ENCODE data around the gene CAB39.

The CAB39 gene

GRCh38 chr2:230814616-230815015 lies 102.0 kb downstream of the CAB39 start:
- DNase-seq (ENCODE audit: low read depth in 2 of 3, low spot score in 2 of 3), result no peak

GRCh38 chr2:230815088-230815487 lies 102.4 kb downstream of the CAB39 start:
- no peak for DNase-seq (ENCODE audit: low read depth in 2 of 3, low spot score in 2 of 3)

- DNase-seq (ENCODE audit: low read depth in 2 of 3, low spot score in 2 of 3), result no peak
Observed at GRCh38 chr2:230816735-230817134, 104.1 kb downstream of the CAB39 start.

GRCh38 chr2:230819433-230819832 lies 106.8 kb downstream of the CAB39 start:
- no peak for DNase-seq (ENCODE audit: low read depth in 2 of 3, low spot score in 2 of 3)

GRCh38 chr2:230821261-230821990 lies 108.8 kb downstream of the CAB39 start:
- no peak for DNase-seq (ENCODE audit: low read depth in 2 of 3, low spot score in 2 of 3)

- no peak for DNase-seq (ENCODE audit: low read depth in 2 of 3, low spot score in 2 of 3)
Observed at GRCh38 chr2:230821991-230822520, 109.4 kb downstream of the CAB39 start.

GRCh38 chr2:230823264-230823964 lies 110.8 kb downstream of the CAB39 start:
- no peak for DNase-seq (ENCODE audit: low read depth in 2 of 3, low spot score in 2 of 3)

- peak in 2 of 3 experiments; percentile 18 to 48 for DNase-seq (ENCODE audit: low read depth in 2 of 3, low spot score in 2 of 3)
Observed at GRCh38 chr2:230824406-230824978, 111.8 kb downstream of the CAB39 start.

- DNase-seq (ENCODE audit: low read depth in 2 of 3, low spot score in 2 of 3), result no peak
Observed at GRCh38 chr2:230825354-230825753, 112.7 kb downstream of the CAB39 start.

- no peak for DNase-seq (ENCODE audit: low read depth in 2 of 3, low spot score in 2 of 3)
Observed at GRCh38 chr2:230827774-230828271, 115.2 kb downstream of the CAB39 start.

GRCh38 chr2:230828272-230828961 lies 115.8 kb downstream of the CAB39 start:
- DNase-seq (ENCODE audit: low read depth in 2 of 3, low spot score in 2 of 3), result no peak

GRCh38 chr2:230829293-230829692 lies 116.7 kb downstream of the CAB39 start:
- no peak for DNase-seq (ENCODE audit: low read depth in 2 of 3, low spot score in 2 of 3)

- no peak for DNase-seq (ENCODE audit: low read depth in 2 of 3, low spot score in 2 of 3)
Observed at GRCh38 chr2:230829959-230830358, 117.3 kb downstream of the CAB39 start.

- DNase-seq (ENCODE audit: low read depth in 2 of 3, low spot score in 2 of 3), result no peak
Observed at GRCh38 chr2:230830428-230830827, 117.8 kb downstream of the CAB39 start.

- DNase-seq (ENCODE audit: low read depth in 2 of 3, low spot score in 2 of 3), result no peak
Observed at GRCh38 chr2:230840301-230840700, 127.7 kb downstream of the CAB39 start.

- DNase-seq (ENCODE audit: low read depth in 2 of 3, low spot score in 2 of 3), result no peak
Observed at GRCh38 chr2:230842473-230842872, 129.8 kb downstream of the CAB39 start.

- DNase-seq (ENCODE audit: low read depth in 2 of 3, low spot score in 2 of 3), result no peak
Observed at GRCh38 chr2:230843132-230843531, 130.5 kb downstream of the CAB39 start.

- DNase-seq (ENCODE audit: low read depth in 2 of 3, low spot score in 2 of 3), result no peak
Observed at GRCh38 chr2:230846360-230846759, 133.7 kb downstream of the CAB39 start.

GRCh38 chr2:230847883-230848388 lies 135.3 kb downstream of the CAB39 start:
- DNase-seq (ENCODE audit: low read depth in 2 of 3, low spot score in 2 of 3), result peak; percentile 85 to 96 (median 95)

GRCh38 chr2:230849633-230850357 lies 137.2 kb downstream of the CAB39 start:
- peak in 2 of 3 experiments; percentile 77 to 79 for DNase-seq (ENCODE audit: low read depth in 2 of 3, low spot score in 2 of 3)

GRCh38 chr2:230850358-230850658 lies 137.7 kb downstream of the CAB39 start:
- DNase-seq (ENCODE audit: low read depth in 2 of 3, low spot score in 2 of 3), result no peak

Measured in activated CD8-positive, alpha-beta memory T cell treated with anti-CD3 and anti-CD28 coated beads for 48 hours (primary cell).